Measurements from ENCODE around the gene AP1G2.
"Not testable (repeated sequence)": the region's sequence is repeated elsewhere in the genome, so short reads cannot be mapped to it uniquely, and the experiment has no call there.

The AP1G2 gene

GRCh38 chr14:23548351-23549318, 19.0 kb downstream of the AP1G2 start:
- in situ Hi-C loops (cut with MboI; ENCODE audit: low pct_unique_long_range_greater_than_20kb, low sequenced_read_pairs): no loop called here
- DNase-seq: no peak

- no peak for DNase-seq
- in situ Hi-C loops (cut with MboI; ENCODE audit: low pct_unique_long_range_greater_than_20kb, low sequenced_read_pairs): no loop called here
These were observed 19.7 kb downstream of the AP1G2 start for GRCh38 chr14:23547924-23548323.

- in situ Hi-C loops (cut with MboI; ENCODE audit: low pct_unique_long_range_greater_than_20kb, low sequenced_read_pairs): no loop called here
- DNase-seq: no peak
These were observed 21.0 kb downstream of the AP1G2 start for GRCh38 chr14:23546450-23547035.

GRCh38 chr14:23545740-23546365, 21.7 kb downstream of the AP1G2 start:
- in situ Hi-C loops (cut with MboI; ENCODE audit: low pct_unique_long_range_greater_than_20kb, low sequenced_read_pairs): no loop called here
- DNase-seq: no peak

- no peak for DNase-seq
These were observed 22.8 kb downstream of the AP1G2 start for GRCh38 chr14:23544511-23545447.

GRCh38 chr14:23543403-23543802, 24.2 kb downstream of the AP1G2 start:
- DNase-seq: no peak
- in situ Hi-C loops (cut with MboI; ENCODE audit: low pct_unique_long_range_greater_than_20kb, low sequenced_read_pairs): no loop called here

More at GRCh38 chr14:23544511-23545447, 22.8 kb downstream of the AP1G2 start:
- in situ Hi-C loops (cut with MboI; ENCODE audit: low pct_unique_long_range_greater_than_20kb, low sequenced_read_pairs): no loop called here

GRCh38 chr14:23542261-23542660, 25.3 kb downstream of the AP1G2 start:
- in situ Hi-C loops (cut with MboI; ENCODE audit: low pct_unique_long_range_greater_than_20kb, low sequenced_read_pairs): no loop called here
- no peak for DNase-seq

- no peak for DNase-seq
- in situ Hi-C loops (cut with MboI; ENCODE audit: low pct_unique_long_range_greater_than_20kb, low sequenced_read_pairs): no loop called here
These were observed 27.5 kb downstream of the AP1G2 start for GRCh38 chr14:23540141-23540469.

- in situ Hi-C loops (cut with MboI; ENCODE audit: low pct_unique_long_range_greater_than_20kb, low sequenced_read_pairs): no loop called here
- peak; percentile 52 for DNase-seq
These were observed 28.1 kb downstream of the AP1G2 start for GRCh38 chr14:23539248-23540140.

- no peak for DNase-seq
- in situ Hi-C loops (cut with MboI; ENCODE audit: low pct_unique_long_range_greater_than_20kb, low sequenced_read_pairs): no loop called here
These were observed 28.8 kb downstream of the AP1G2 start for GRCh38 chr14:23538785-23539184.

- DNase-seq: no peak
- in situ Hi-C loops (cut with MboI; ENCODE audit: low pct_unique_long_range_greater_than_20kb, low sequenced_read_pairs): no loop called here
These were observed 29.4 kb downstream of the AP1G2 start for GRCh38 chr14:23538050-23538718.

- no peak for DNase-seq
- in situ Hi-C loops (cut with MboI; ENCODE audit: low pct_unique_long_range_greater_than_20kb, low sequenced_read_pairs): no loop called here
These were observed 30.1 kb downstream of the AP1G2 start for GRCh38 chr14:23537351-23538049.

- in situ Hi-C loops (cut with MboI; ENCODE audit: low pct_unique_long_range_greater_than_20kb, low sequenced_read_pairs); DNase-seq: not testable (repeated sequence)
These were observed 30.7 kb downstream of the AP1G2 start for GRCh38 chr14:23536906-23537305.

- no peak for DNase-seq
- in situ Hi-C loops (cut with MboI; ENCODE audit: low pct_unique_long_range_greater_than_20kb, low sequenced_read_pairs): no loop called here
These were observed 31.1 kb downstream of the AP1G2 start for GRCh38 chr14:23536494-23536893.

GRCh38 chr14:23535943-23536342, 31.6 kb downstream of the AP1G2 start:
- no peak for DNase-seq
- in situ Hi-C loops (cut with MboI; ENCODE audit: low pct_unique_long_range_greater_than_20kb, low sequenced_read_pairs): no loop called here

- no peak for DNase-seq
- in situ Hi-C loops (cut with MboI; ENCODE audit: low pct_unique_long_range_greater_than_20kb, low sequenced_read_pairs): no loop called here
These were observed 33.7 kb downstream of the AP1G2 start for GRCh38 chr14:23533652-23534435.

Data from KBM-7 (cell line).